ENCODE measurements around the gene RPL12. TPM values are rescaled to one million over a fixed set of nuclear protein-coding genes. Genes with fewer than 3 reads are reported as not detected.

RPL12 gene
- total and polyA plus RNA-seq, 2 of the 13 experiments (the other 11 are each of a cell fraction or from before 2014, with no cell fraction given): 1,551 to 2,590 TPM

DNA sequence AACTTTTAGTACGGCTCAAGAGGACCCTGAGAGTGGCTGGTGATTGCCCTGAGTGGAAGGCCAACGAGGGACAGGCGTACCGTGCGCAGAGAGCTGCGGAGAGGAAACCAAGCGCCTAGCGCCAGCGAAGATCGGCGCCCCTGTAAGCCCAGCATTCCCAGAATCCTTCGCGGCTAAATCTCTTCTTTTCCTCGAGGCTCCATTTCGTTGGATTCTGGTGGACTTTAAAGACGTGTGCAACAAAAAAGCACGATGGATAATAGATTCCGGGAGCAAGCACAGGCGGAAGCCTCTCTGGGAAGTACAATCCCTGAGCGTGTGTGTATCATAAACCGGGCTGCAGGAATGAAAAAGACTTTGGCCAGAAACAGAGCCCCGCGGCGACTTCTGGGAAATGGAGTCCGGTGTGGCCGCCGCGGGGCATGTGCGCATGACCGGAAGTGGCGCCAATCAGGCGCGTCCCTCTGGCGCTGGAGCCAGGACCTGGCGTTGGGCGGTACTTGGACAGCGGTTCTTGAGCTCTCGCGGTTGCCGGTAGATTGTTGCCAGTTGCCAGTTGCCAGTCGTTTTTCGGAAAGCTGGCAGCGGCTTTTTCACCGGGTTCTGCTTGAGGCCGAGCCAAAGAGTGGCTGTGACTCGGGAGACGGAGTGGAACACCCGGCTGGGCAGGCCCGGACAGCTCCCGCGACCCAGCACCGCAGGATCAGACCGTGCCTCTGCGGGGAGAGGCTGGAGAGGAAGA, 27.1 kb downstream of the RPL12 start, which contains the start of gene ZNF79 (continued):
- peak; percentile 50; the same call in 1 of the 2 replicates for TF ChIP-seq ZNF598 (CRISPR knock-in tag; IDR thresholded peaks at IDR 0.05; ENCODE audit: borderline replicate concordance)
- TF ChIP-seq ZNF282 (IDR thresholded peaks at IDR 0.05; ENCODE audit: partially characterized antibody): no peak
- TF ChIP-seq NFATC3 (CRISPR knock-in tag; IDR thresholded peaks at IDR 0.05): 0 out of 2 replicates have a peak, but pooled peaks have one; percentile 49
- no peak for TF ChIP-seq ZFP90 (CRISPR knock-in tag; IDR thresholded peaks at IDR 0.05; ENCODE audit: borderline replicate concordance)
- TF ChIP-seq ZNF331 (CRISPR knock-in tag; IDR thresholded peaks at IDR 0.05): peak; percentile 39; the same call in 1 of the 2 replicates
- no peak for TF ChIP-seq TCF7 (IDR thresholded peaks at IDR 0.05; ENCODE audit: low read depth)
- TF ChIP-seq SOX13 (IDR thresholded peaks at IDR 0.05): no peak
- no peak for TF ChIP-seq SOX13 (CRISPR knock-in tag; conservative IDR thresholded peaks at IDR 0.05 in 1 of 2, IDR thresholded peaks at IDR 0.05 in 1 of 2)
- TF ChIP-seq GFI1 (CRISPR knock-in tag; IDR thresholded peaks at IDR 0.05; ENCODE audit: borderline replicate concordance): peak; percentile 69; the same call in 1 of the 2 replicates
- TF ChIP-seq, protein P1, sequence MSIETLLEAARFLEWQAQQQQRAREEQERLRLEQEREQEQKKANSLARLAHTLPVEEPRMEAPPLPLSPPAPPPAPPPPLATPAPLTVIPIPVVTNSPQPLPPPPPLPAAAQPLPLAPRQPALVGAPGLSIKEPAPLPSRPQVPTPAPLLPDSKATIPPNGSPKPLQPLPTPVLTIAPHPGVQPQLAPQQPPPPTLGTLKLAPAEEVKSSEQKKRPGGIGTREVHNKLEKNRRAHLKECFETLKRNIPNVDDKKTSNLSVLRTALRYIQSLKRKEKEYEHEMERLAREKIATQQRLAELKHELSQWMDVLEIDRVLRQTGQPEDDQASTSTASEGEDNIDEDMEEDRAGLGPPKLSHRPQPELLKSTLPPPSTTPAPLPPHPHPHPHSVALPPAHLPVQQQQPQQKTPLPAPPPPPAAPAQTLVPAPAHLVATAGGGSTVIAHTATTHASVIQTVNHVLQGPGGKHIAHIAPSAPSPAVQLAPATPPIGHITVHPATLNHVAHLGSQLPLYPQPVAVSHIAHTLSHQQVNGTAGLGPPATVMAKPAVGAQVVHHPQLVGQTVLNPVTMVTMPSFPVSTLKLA (IDR thresholded peaks at IDR 0.05): no peak; the same call in 1 of the 2 replicates
- TF ChIP-seq ZNF549 (CRISPR knock-in tag; IDR thresholded peaks at IDR 0.05): no peak
- TF ChIP-seq, protein P2, sequence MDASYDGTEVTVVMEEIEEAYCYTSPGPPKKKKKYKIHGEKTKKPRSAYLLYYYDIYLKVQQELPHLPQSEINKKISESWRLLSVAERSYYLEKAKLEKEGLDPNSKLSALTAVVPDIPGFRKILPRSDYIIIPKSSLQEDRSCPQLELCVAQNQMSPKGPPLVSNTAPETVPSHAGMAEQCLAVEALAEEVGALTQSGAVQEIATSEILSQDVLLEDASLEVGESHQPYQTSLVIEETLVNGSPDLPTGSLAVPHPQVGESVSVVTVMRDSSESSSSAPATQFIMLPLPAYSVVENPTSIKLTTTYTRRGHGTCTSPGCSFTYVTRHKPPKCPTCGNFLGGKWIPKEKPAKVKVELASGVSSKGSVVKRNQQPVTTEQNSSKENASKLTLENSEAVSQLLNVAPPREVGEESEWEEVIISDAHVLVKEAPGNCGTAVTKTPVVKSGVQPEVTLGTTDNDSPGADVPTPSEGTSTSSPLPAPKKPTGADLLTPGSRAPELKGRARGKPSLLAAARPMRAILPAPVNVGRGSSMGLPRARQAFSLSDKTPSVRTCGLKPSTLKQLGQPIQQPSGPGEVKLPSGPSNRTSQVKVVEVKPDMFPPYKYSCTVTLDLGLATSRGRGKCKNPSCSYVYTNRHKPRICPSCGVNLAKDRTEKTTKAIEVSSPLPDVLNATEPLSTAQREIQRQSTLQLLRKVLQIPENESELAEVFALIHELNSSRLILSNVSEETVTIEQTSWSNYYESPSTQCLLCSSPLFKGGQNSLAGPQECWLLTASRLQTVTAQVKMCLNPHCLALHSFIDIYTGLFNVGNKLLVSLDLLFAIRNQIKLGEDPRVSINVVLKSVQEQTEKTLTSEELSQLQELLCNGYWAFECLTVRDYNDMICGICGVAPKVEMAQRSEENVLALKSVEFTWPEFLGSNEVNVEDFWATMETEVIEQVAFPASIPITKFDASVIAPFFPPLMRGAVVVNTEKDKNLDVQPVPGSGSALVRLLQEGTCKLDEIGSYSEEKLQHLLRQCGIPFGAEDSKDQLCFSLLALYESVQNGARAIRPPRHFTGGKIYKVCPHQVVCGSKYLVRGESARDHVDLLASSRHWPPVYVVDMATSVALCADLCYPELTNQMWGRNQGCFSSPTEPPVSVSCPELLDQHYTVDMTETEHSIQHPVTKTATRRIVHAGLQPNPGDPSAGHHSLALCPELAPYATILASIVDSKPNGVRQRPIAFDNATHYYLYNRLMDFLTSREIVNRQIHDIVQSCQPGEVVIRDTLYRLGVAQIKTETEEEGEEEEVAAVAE (CRISPR knock-in tag; IDR thresholded peaks at IDR 0.05; ENCODE audit: borderline replicate concordance): peak; percentile 15; the same call in 1 of the 2 replicates
- TF ChIP-seq ETV5 (CRISPR knock-in tag; IDR thresholded peaks at IDR 0.05; ENCODE audit: borderline replicate concordance): no peak; the same call in 1 of the 2 replicates
- TF ChIP-seq, protein P3, sequence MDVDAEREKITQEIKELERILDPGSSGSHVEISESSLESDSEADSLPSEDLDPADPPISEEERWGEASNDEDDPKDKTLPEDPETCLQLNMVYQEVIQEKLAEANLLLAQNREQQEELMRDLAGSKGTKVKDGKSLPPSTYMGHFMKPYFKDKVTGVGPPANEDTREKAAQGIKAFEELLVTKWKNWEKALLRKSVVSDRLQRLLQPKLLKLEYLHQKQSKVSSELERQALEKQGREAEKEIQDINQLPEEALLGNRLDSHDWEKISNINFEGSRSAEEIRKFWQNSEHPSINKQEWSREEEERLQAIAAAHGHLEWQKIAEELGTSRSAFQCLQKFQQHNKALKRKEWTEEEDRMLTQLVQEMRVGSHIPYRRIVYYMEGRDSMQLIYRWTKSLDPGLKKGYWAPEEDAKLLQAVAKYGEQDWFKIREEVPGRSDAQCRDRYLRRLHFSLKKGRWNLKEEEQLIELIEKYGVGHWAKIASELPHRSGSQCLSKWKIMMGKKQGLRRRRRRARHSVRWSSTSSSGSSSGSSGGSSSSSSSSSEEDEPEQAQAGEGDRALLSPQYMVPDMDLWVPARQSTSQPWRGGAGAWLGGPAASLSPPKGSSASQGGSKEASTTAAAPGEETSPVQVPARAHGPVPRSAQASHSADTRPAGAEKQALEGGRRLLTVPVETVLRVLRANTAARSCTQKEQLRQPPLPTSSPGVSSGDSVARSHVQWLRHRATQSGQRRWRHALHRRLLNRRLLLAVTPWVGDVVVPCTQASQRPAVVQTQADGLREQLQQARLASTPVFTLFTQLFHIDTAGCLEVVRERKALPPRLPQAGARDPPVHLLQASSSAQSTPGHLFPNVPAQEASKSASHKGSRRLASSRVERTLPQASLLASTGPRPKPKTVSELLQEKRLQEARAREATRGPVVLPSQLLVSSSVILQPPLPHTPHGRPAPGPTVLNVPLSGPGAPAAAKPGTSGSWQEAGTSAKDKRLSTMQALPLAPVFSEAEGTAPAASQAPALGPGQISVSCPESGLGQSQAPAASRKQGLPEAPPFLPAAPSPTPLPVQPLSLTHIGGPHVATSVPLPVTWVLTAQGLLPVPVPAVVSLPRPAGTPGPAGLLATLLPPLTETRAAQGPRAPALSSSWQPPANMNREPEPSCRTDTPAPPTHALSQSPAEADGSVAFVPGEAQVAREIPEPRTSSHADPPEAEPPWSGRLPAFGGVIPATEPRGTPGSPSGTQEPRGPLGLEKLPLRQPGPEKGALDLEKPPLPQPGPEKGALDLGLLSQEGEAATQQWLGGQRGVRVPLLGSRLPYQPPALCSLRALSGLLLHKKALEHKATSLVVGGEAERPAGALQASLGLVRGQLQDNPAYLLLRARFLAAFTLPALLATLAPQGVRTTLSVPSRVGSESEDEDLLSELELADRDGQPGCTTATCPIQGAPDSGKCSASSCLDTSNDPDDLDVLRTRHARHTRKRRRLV (CRISPR knock-in tag; IDR thresholded peaks at IDR 0.05): peak; percentile 98
- TF ChIP-seq HIVEP1 (CRISPR knock-in tag; IDR thresholded peaks at IDR 0.05): no peak; the same call in 1 of the 2 replicates

All from HepG2 (cell line).